Smooth muscle cell (in vitro differentiated cells): ENCODE measurements around the gene INS. TPM values are rescaled to one million over a fixed set of nuclear protein-coding genes. Genes with fewer than 3 reads are reported as not detected.
A peak's percentile ranks its signal among the peaks of the same experiment; 100 is the strongest.
"Not testable (repeated sequence)": the region's sequence is repeated elsewhere in the genome, so short reads cannot be mapped to it uniquely, and the experiment has no call there.

Experiments used
- DNase-seq: peaks from one replicate; lab custom pipeline; 2025; ENCODE audit not compliant: unreplicated experiment; lab: John Stamatoyannopoulos, UW
- H2AFZ ChIP-seq: fragments of 200-600 bp; sonication (generic); 2 replicates; pipeline ENCODE4 v1.6.0; 2016; ENCODE audit warnings: antibody characterized with exemption, low read depth, mild to moderate bottlenecking
- H3F3A ChIP-seq: fragments of 200-600 bp; sonication (generic); 2 replicates; pipeline ENCODE4 v1.6.0; 2017; ENCODE audit warnings: antibody characterized with exemption, low read depth
- H3K27ac ChIP-seq: fragments of 200-600 bp; sonication (generic); 2 replicates; pipeline ENCODE4 v1.5.1; 2016; ENCODE audit warnings: low read depth, mild to moderate bottlenecking
- H3K27me3 ChIP-seq: fragments of 200-600 bp; sonication (generic); 2 replicates; pipeline ENCODE4 v1.6.1; 2016; ENCODE audit warnings: low read depth, mild to moderate bottlenecking
- H3K36me3 ChIP-seq: fragments of 200-600 bp; sonication (generic); 2 replicates; pipeline ENCODE4 v1.5.1; 2016; ENCODE audit warnings: low read depth
- H3K4me1 ChIP-seq: fragments of 200-600 bp; sonication (generic); 2 replicates; pipeline ENCODE4 v1.5.1; 2016; ENCODE audit warnings: low read depth
- H3K4me2 ChIP-seq: fragments of 200-600 bp; sonication (generic); 2 replicates; pipeline ENCODE4 v1.6.0; 2016; ENCODE audit warnings: mild to moderate bottlenecking
- H3K4me3 ChIP-seq: fragments of 200-600 bp; sonication (generic); 2 replicates; pipeline ENCODE4 v1.5.1; 2016; ENCODE audit warnings: mild to moderate bottlenecking
- H3K79me2 ChIP-seq: fragments of 200-600 bp; sonication (generic); 2 replicates; pipeline ENCODE4 v1.6.0; 2016; ENCODE audit warnings: low read depth, mild to moderate bottlenecking
- H3K9ac ChIP-seq: fragments of 200-600 bp; sonication (generic); 2 replicates; pipeline ENCODE4 v1.6.0; 2016; ENCODE audit warnings: low read depth
- H3K9me3 ChIP-seq: fragments of 200-600 bp; sonication (generic); replicated peaks from 2 replicates; pipeline ENCODE4 v1.5.1; 2016; ENCODE audit warnings: low read depth
- H4K20me1 ChIP-seq: fragments of 200-600 bp; sonication (generic); 2 replicates; pipeline ENCODE4 v1.6.0; 2016; ENCODE audit warnings: low read depth
- CTCF ChIP-seq: fragments of 200-600 bp; sonication (generic); IDR thresholded peaks from 2 replicates; pipeline ENCODE4 v1.5.1; 2017; ENCODE audit warnings: borderline replicate concordance, mild to moderate bottlenecking, antibody characterized with exemption; ENCODE audit not compliant: insufficient read depth, poor library complexity, severe bottlenecking
- WGBS: methylation state at CpG from one replicate; pipeline ENCODE4 v1.1.7; 2016; ENCODE audit warnings: low lambda C conversion rate; 5-methylcytosine and 5-hydroxymethylcytosine counted together
- polyA plus RNA-seq: library from polyadenylated mRNA; unstranded; fragments of >200 nt; fragmentation: Nextera tagmentation; extraction: Ambion mirVana; gene quantifications from 2 replicates; pipeline ENCODE4 v1.2.1, GENCODE V29; 2016
- total RNA-seq: library from RNA; depleted of rRNA; stranded (reverse); fragments of >200 nt; gene quantifications from 2 replicates; pipeline ENCODE4 v1.2.3, GENCODE V29; 2014

The INS gene
- total and polyA plus RNA-seq, 2 experiments from 2014 or later, result not detected

- H4K20me1 ChIP-seq, result no peaks in the 10 kb centered on the region
- no peak overlapping the region for H3K9ac ChIP-seq
- H3K4me3 ChIP-seq, result no peak overlapping the region
- H2AFZ ChIP-seq, result no peak overlapping the region
- H3K27ac ChIP-seq, result no peak overlapping the region
- DNase-seq, result peak; percentile 22
- H3K79me2 ChIP-seq, result no peaks in the 10 kb centered on the region
- no peaks in the 10 kb centered on the region for H3K27me3 ChIP-seq
- no peaks in the 10 kb centered on the region for H3F3A ChIP-seq
- H3K36me3 ChIP-seq, result no peaks in the 10 kb centered on the region
- 39% methylated on average over 15 of the region's 23 CpGs for WGBS
- H3K4me2 ChIP-seq, result no peak overlapping the region
- H3K4me1 ChIP-seq, result no peaks in the 10 kb centered on the region
- peak; percentile 88 for TF ChIP-seq CTCF
- no peaks in the 10 kb centered on the region for H3K9me3 ChIP-seq
Measured at GRCh38 chr11:2196970-2197770, 36.2 kb upstream of the INS start.

GRCh38 chr11:2195756-2196088 is 34.7 kb upstream of the INS start:
- no peak overlapping the region for H3K9ac ChIP-seq
- H2AFZ ChIP-seq, result no peak overlapping the region
- H3K4me1 ChIP-seq, result peaks cover 10% of the 10 kb centered on the region
- H3K9me3 ChIP-seq, result no peaks in the 10 kb centered on the region
- no peak overlapping the region for H3K4me3 ChIP-seq
- no peaks in the 10 kb centered on the region for H3K36me3 ChIP-seq
- H3K4me2 ChIP-seq, result no peak overlapping the region
- no peaks in the 10 kb centered on the region for H3K79me2 ChIP-seq
- H3K27me3 ChIP-seq, result peaks cover 2% of the 10 kb centered on the region
- no peaks in the 10 kb centered on the region for H3F3A ChIP-seq
- no peaks in the 10 kb centered on the region for H4K20me1 ChIP-seq
- no peak for TF ChIP-seq CTCF
- DNase-seq, result no peak
- H3K27ac ChIP-seq, result no peak overlapping the region
- WGBS, result 81% methylated on average over 7 of the region's 7 CpGs

GRCh38 chr11:2194877-2195755 is 34.1 kb upstream of the INS start:
- no peak overlapping the region for H3K4me3 ChIP-seq
- H3K4me1 ChIP-seq, result peaks cover 13% of the 10 kb centered on the region
- no peak overlapping the region for H3K27ac ChIP-seq
- H3K36me3 ChIP-seq, result no peaks in the 10 kb centered on the region
- no peak for DNase-seq
- 55% methylated on average over 22 of the region's 24 CpGs for WGBS
- no peaks in the 10 kb centered on the region for H3K79me2 ChIP-seq
- H3K4me2 ChIP-seq, result no peak overlapping the region
- H2AFZ ChIP-seq, result no peak overlapping the region
- TF ChIP-seq CTCF, result peak; percentile 93
- H3K27me3 ChIP-seq, result peaks cover 3% of the 10 kb centered on the region
- no peaks in the 10 kb centered on the region for H3F3A ChIP-seq
- H4K20me1 ChIP-seq, result no peaks in the 10 kb centered on the region
- H3K9ac ChIP-seq, result no peak overlapping the region
- no peaks in the 10 kb centered on the region for H3K9me3 ChIP-seq

- not testable (repeated sequence) for H3K4me3 ChIP-seq, H3K9ac ChIP-seq, H3K79me2 ChIP-seq, H3K4me2 ChIP-seq, H3K36me3 ChIP-seq, H2AFZ ChIP-seq, H3F3A ChIP-seq, H3K9me3 ChIP-seq, H4K20me1 ChIP-seq, DNase-seq, H3K27me3 ChIP-seq, H3K27ac ChIP-seq
- H3K4me1 ChIP-seq, result peaks cover 21% of the 10 kb centered on the region
- WGBS, result 85% methylated on average over 13 of the region's 20 CpGs
Measured at GRCh38 chr11:2193888-2194595, 33.0 kb upstream of the INS start.
